GM19397 (cell line): ENCODE results near the gene FBN1.

ENCODE experiments used
- ATAC-seq: cut with Tn5 transposase; IDR thresholded peaks from one replicate; pipeline ENCODE4 v1.9.1; 2021; ENCODE audit warnings: mild to moderate bottlenecking, moderate library complexity; ENCODE audit not compliant: unreplicated experiment

FBN1 gene

GRCh38 chr15:48442011-48442410, 203.5 kb downstream of the FBN1 start:
- no peak for ATAC-seq

GRCh38 chr15:48440084-48440483, 205.4 kb downstream of the FBN1 start:
- no peak for ATAC-seq

- no peak for ATAC-seq
Measured at GRCh38 chr15:48437178-48437577, 208.3 kb downstream of the FBN1 start.

- ATAC-seq, result no peak
Measured at GRCh38 chr15:48435321-48435720, 210.2 kb downstream of the FBN1 start.

- no peak for ATAC-seq
Measured at GRCh38 chr15:48433226-48433886, 212.2 kb downstream of the FBN1 start.

GRCh38 chr15:48432688-48433087, 212.8 kb downstream of the FBN1 start:
- ATAC-seq, result no peak

- ATAC-seq, result no peak
Measured at GRCh38 chr15:48427960-48428547, 217.5 kb downstream of the FBN1 start.

GRCh38 chr15:48427479-48427878, 218.0 kb downstream of the FBN1 start:
- ATAC-seq, result no peak

- ATAC-seq, result no peak
Measured at GRCh38 chr15:48426941-48427340, 218.6 kb downstream of the FBN1 start.

- ATAC-seq, result no peak
Measured at GRCh38 chr15:48426044-48426443, 219.5 kb downstream of the FBN1 start.

GRCh38 chr15:48425051-48425450, 220.5 kb downstream of the FBN1 start:
- no peak for ATAC-seq

- no peak for ATAC-seq
Measured at GRCh38 chr15:48423896-48424475, 221.5 kb downstream of the FBN1 start.

- no peak for ATAC-seq
Measured at GRCh38 chr15:48423342-48423741, 222.2 kb downstream of the FBN1 start.

- no peak for ATAC-seq
Measured at GRCh38 chr15:48422401-48422800, 223.1 kb downstream of the FBN1 start.

- ATAC-seq, result no peak
Measured at GRCh38 chr15:48421362-48421761, 224.1 kb downstream of the FBN1 start.

- no peak for ATAC-seq
Measured at GRCh38 chr15:48419896-48420295, 225.6 kb downstream of the FBN1 start.

- no peak for ATAC-seq
Measured at GRCh38 chr15:48418343-48418742, 227.2 kb downstream of the FBN1 start.

- ATAC-seq, result no peak
Measured at GRCh38 chr15:48416301-48416700, 229.2 kb downstream of the FBN1 start.

- no peak for ATAC-seq
Measured at GRCh38 chr15:48415036-48415886, 230.2 kb downstream of the FBN1 start.

GRCh38 chr15:48414015-48414414, 231.5 kb downstream of the FBN1 start:
- no peak for ATAC-seq

GRCh38 chr15:48413304-48413703, 232.2 kb downstream of the FBN1 start:
- no peak for ATAC-seq
